H1 (cell line): ENCODE results near the gene PLXNA4.

ENCODE experiments used
- CREB1 ChIP-seq: IDR thresholded peaks from 2 replicates; pipeline ENCODE4 v1.6.1; 2012; ENCODE audit warnings: inconsistent platforms
- HDAC6 ChIP-seq: IDR thresholded peaks from one replicate; pipeline ENCODE4 v1.7.1; 2012; ENCODE audit warnings: low read depth, mild to moderate bottlenecking, inconsistent platforms, low read length, moderate library complexity
- KDM1A ChIP-seq: fragments of 200-600, 300-600 bp; sonication (generic); IDR thresholded peaks from 2 replicates; pipeline ENCODE4 v1.7.1; 2016; ENCODE audit warnings: mild to moderate bottlenecking, low read length, borderline replicate concordance
- MAX ChIP-seq: IDR thresholded peaks from 2 replicates; pipeline ENCODE4 v1.6.1; 2012; ENCODE audit warnings: inconsistent platforms
- POLR2A ChIP-seq, 2 experiments: IDR thresholded peaks; 1 replicate in 1 of 2; 2 replicates in 1 of 2; pipeline ENCODE4 v1.6.1; 2011; ENCODE audit warnings: low read depth in 2 of 2, low read length in 2 of 2, mild to moderate bottlenecking in 2 of 2; ENCODE audit errors: control extremely low read depth in 1 of 2
- SIN3A ChIP-seq, 2 experiments: IDR thresholded peaks in 1 of 2; conservative IDR thresholded peaks in 1 of 2; 2 replicates each; pipeline ENCODE4 v1.6.1; 2011 to 2012; ENCODE audit warnings: low read length in 2 of 2, improper control_type of control experiment in 1 of 2, low read depth in 1 of 2, mild to moderate bottlenecking in 1 of 2
- SP1 ChIP-seq: IDR thresholded peaks from 2 replicates; pipeline ENCODE4 v1.6.1; 2011; ENCODE audit warnings: low read depth, low read length
- TF ChIP-seq, protein P1 (sequence below): IDR thresholded peaks from 2 replicates; pipeline ENCODE4 v1.6.1; 2012; ENCODE audit warnings: low read length, inconsistent platforms
- TF ChIP-seq, protein P2 (sequence below), 3 experiments: IDR thresholded peaks; 1 replicate in 2 of 3; 2 replicates in 1 of 3; pipeline versions ENCODE4 v1.5.1 to v1.6.1; 2011; ENCODE audit warnings: low read length in 3 of 3, mild to moderate bottlenecking in 3 of 3, inconsistent platforms in 2 of 3, low read depth in 1 of 3, moderate library complexity in 1 of 3; ENCODE audit not compliant: insufficient read depth in 1 of 3; ENCODE audit errors: control extremely low read depth in 1 of 3

GRCh38 chr7:132475037-132475668 lies 101.1 kb downstream of the PLXNA4 start:
- TF ChIP-seq, protein P1, sequence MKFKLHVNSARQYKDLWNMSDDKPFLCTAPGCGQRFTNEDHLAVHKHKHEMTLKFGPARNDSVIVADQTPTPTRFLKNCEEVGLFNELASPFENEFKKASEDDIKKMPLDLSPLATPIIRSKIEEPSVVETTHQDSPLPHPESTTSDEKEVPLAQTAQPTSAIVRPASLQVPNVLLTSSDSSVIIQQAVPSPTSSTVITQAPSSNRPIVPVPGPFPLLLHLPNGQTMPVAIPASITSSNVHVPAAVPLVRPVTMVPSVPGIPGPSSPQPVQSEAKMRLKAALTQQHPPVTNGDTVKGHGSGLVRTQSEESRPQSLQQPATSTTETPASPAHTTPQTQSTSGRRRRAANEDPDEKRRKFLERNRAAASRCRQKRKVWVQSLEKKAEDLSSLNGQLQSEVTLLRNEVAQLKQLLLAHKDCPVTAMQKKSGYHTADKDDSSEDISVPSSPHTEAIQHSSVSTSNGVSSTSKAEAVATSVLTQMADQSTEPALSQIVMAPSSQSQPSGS: no peak
- TF ChIP-seq KDM1A: no peak
- no peak for TF ChIP-seq MAX
- TF ChIP-seq SIN3A (conservative IDR thresholded peaks at IDR 0.05 in 1 of 2, IDR thresholded peaks at IDR 0.05 in 1 of 2; ENCODE audit: low read depth in 1 of 2, low read length in 2 of 2): no peak
- TF ChIP-seq, protein P2, sequence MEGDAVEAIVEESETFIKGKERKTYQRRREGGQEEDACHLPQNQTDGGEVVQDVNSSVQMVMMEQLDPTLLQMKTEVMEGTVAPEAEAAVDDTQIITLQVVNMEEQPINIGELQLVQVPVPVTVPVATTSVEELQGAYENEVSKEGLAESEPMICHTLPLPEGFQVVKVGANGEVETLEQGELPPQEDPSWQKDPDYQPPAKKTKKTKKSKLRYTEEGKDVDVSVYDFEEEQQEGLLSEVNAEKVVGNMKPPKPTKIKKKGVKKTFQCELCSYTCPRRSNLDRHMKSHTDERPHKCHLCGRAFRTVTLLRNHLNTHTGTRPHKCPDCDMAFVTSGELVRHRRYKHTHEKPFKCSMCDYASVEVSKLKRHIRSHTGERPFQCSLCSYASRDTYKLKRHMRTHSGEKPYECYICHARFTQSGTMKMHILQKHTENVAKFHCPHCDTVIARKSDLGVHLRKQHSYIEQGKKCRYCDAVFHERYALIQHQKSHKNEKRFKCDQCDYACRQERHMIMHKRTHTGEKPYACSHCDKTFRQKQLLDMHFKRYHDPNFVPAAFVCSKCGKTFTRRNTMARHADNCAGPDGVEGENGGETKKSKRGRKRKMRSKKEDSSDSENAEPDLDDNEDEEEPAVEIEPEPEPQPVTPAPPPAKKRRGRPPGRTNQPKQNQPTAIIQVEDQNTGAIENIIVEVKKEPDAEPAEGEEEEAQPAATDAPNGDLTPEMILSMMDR (IDR thresholded peaks at IDR 0.05; ENCODE audit: control extremely low read depth in 1 of 3, insufficient read depth in 1 of 3, low read depth in 1 of 3, low read length in 3 of 3): no peak
- TF ChIP-seq CREB1: no peak
- no peak for TF ChIP-seq POLR2A (IDR thresholded peaks at IDR 0.05; ENCODE audit: control extremely low read depth in 1 of 2, low read depth in 2 of 2, low read length in 2 of 2)
- no peak for TF ChIP-seq SP1
- no peak for TF ChIP-seq HDAC6
